GM19238 (cell line): ENCODE results near the gene MAOA.
"Not testable (repeated sequence)": the region's sequence is repeated elsewhere in the genome, so short reads cannot be mapped to it uniquely, and the experiment has no call there.

Experiments used
- DNase-seq: peaks from one replicate; pipeline ENCODE4 v3.0.0; 2011; ENCODE audit warnings: low spot score; ENCODE audit not compliant: insufficient read length

Gene MAOA

GRCh38 chrX:43656005-43656494 lies at the start of gene MAOA:
Gene MAOA (plus strand): TSS chrX:43656299. CDS start chrX:43656342, 43 bp downstream.
- no peak for DNase-seq

GRCh38 chrX:43612400-43612799 lies 43.7 kb upstream of the MAOA start:
- no peak for DNase-seq

- DNase-seq: no peak
Measured at GRCh38 chrX:43615660-43616059, 40.4 kb upstream of the MAOA start.

GRCh38 chrX:43618366-43619205 lies 37.5 kb upstream of the MAOA start:
- no peak for DNase-seq

GRCh38 chrX:43619861-43620260 lies 36.2 kb upstream of the MAOA start:
- not testable (repeated sequence) for DNase-seq

GRCh38 chrX:43627147-43627546 lies 29.0 kb upstream of the MAOA start:
- DNase-seq: no peak

GRCh38 chrX:43627669-43628068 lies 28.4 kb upstream of the MAOA start:
- no peak for DNase-seq

- DNase-seq: no peak
Measured at GRCh38 chrX:43629229-43629628, 26.9 kb upstream of the MAOA start.

- DNase-seq: no peak
Measured at GRCh38 chrX:43631841-43632240, 24.3 kb upstream of the MAOA start.

GRCh38 chrX:43633081-43633480 lies 23.0 kb upstream of the MAOA start:
- no peak for DNase-seq

- DNase-seq: no peak
Measured at GRCh38 chrX:43633757-43634156, 22.3 kb upstream of the MAOA start.

- no peak for DNase-seq
Measured at GRCh38 chrX:43640482-43640881, 15.6 kb upstream of the MAOA start.

GRCh38 chrX:43641691-43642090 lies 14.4 kb upstream of the MAOA start:
- no peak for DNase-seq

- DNase-seq: no peak
Measured at GRCh38 chrX:43643201-43643600, 12.9 kb upstream of the MAOA start.

GRCh38 chrX:43643662-43644061 lies 12.4 kb upstream of the MAOA start:
- DNase-seq: no peak

GRCh38 chrX:43644124-43644701 lies 11.9 kb upstream of the MAOA start:
- DNase-seq: no peak

GRCh38 chrX:43646800-43647199 lies 9.3 kb upstream of the MAOA start:
- DNase-seq: no peak

- DNase-seq: peak; percentile 56
Measured at GRCh38 chrX:43654431-43655150, 1.5 kb upstream of the MAOA start.

- DNase-seq: no peak
Measured at GRCh38 chrX:43655151-43656004, 721 bp upstream of the MAOA start.

GRCh38 chrX:43657671-43658070 lies 1.6 kb downstream of the MAOA start:
- DNase-seq: no peak

GRCh38 chrX:43661521-43662240 lies 5.6 kb downstream of the MAOA start:
- DNase-seq: no peak
